HG03469 (cell line): ENCODE results near the gene VIPAS39.
"Not testable (repeated sequence)": the region's sequence is repeated elsewhere in the genome, so short reads cannot be mapped to it uniquely, and the experiment has no call there.

Experiments used
- ATAC-seq: cut with Tn5 transposase; IDR thresholded peaks from one replicate; pipeline ENCODE4 v1.9.1; 2021; ENCODE audit warnings: mild to moderate bottlenecking, moderate library complexity, moderate number of reproducible peaks; ENCODE audit not compliant: unreplicated experiment

Gene VIPAS39

GRCh38 chr14:77473921-77474320 lies 16.5 kb upstream of the VIPAS39 start:
- ATAC-seq: no peak

- no peak for ATAC-seq
These were observed 12.9 kb upstream of the VIPAS39 start for GRCh38 chr14:77470224-77470870.

DNA sequence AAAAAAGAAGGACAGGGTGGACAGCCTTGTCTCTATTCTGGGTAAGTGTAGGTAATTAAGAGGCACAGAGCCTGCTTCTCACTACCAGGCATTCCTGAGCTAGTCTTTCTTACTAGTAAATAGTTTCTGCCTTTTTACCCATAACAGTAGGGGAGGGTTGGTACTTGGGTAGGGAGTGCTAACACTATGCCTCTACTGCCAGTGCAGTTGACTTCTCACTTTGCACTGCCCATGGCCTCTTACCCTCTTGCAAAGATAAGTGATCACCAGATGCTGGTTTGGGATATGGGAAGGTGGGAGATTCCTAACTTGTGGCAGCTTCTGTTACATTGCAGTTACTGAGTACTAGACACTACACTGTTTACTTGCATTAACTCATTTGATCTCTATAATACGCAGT lies 12.1 kb upstream of the VIPAS39 start:
- no peak for ATAC-seq

DNA sequence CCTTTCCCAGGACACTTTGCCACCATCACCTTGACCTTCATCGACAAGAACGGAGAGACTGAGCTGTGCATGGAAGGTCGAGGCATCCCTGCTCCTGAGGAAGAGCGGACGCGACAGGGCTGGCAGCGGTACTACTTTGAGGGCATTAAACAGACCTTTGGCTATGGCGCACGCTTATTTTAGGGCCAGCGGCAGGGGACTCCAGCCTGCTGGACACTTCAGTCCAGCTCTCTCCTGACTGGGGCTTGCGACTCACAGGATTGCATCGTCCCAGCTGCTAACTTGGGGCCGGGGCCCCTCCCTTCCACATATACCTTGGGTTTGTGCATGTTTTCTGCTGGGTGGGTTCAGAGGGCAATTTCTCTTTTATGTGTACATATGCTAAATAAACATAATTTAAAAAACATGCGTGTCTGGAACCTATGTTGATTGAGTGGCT lies 11.7 kb upstream of the VIPAS39 start:
- no peak for ATAC-seq

- ATAC-seq: no peak
These were observed 10.4 kb upstream of the VIPAS39 start for GRCh38 chr14:77467801-77468200.

DNA sequence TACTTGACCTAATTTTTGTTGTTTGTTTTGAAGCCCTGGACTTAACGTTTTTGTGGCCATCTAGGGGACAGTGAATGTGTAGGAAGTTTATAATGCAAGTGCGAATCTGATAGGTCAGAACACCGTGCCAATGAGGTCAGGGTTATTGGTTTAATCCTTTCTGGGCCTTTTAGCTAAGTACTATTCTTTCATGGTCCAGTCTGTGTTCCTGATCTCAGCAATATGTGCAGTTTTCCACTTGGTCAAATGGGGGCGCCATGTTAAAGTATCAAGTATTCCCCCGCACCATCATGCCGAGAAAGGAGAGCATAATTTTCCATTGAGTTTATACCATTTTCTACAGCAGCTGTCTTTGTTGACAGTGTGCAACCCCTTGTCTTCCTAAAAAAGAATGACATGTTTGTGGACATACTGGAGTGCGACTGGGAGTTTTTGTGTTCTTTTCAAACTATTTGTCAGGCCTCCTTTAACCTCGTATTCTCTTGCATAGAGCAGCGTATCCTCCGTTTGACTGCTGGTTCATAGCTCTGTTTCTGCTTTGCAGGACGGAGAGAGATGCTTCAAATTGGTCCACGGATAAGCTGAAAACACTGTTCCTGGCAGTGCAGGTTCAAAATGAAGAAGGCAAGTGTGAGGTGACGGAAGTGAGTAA lies 1.8 kb upstream of the VIPAS39 start:
- no peak for ATAC-seq

DNA sequence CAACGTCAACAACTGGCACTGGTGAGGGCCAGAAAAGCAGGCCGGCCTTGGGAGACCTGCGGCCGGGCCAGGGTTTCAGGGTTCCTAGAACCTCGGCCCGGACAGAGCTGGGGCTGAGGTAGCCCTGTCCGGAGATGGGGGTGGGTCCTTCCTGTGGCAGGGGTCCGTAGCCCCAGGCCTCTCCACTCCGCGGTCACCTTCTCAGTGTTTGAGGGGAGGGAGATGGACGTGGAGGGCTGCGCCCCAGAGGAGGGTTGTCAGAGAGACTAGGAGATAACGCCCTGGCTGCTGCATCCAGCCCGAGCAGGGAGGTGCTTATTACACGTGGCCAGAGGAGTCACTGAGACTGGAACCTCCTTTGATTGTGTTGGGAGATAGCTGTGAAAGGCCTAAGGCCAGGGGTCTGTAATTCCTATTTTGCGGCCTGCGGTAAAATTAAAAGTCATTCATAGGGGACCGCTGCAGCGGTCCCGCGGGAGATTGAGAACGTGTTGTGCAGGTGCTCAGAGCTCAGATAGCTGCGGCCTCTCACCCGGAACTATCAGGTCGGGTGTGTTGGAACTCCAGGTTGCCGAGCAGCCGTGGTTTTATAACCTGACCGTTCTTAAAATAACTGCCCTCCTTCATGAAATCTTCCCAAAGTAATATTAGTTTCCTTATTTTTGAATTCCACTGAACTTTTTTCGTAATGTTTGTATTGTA lies 999 bp upstream of the VIPAS39 start:
- no peak for ATAC-seq

- peak; percentile 2 for ATAC-seq
These were observed 283 bp downstream of the VIPAS39 start for GRCh38 chr14:77457115-77457521.

DNA sequence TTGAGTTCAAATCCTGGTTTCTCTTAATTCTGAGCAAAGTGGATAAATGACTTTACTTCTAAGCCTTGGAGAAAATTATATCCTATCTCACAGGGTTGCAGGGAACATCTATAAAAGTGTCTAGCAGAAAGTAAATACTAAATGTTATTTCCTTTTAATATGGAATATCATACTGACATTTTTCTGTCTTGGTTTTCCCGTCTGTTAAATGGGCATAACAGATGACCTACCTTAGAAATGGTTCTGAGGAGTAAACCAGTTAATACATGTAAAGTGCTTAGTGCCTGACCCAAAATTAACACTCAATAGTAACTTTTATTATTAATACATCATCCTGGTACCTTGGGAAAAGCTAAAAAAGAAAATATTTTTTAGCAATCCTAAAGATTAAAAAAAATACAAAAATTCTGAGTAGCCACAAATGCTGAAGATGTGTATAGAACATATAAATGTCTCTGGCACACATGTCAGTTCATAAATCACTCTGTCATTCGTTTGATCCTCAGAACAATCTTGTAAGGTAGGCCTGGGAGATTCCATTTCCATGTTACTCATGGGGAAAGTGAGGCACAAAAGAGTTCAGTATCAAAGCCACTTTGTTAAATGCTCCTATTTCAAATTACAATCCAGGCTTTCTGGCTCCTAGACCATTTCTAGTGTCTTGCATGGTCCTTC lies 1.3 kb downstream of the VIPAS39 start:
- ATAC-seq: no peak

DNA sequence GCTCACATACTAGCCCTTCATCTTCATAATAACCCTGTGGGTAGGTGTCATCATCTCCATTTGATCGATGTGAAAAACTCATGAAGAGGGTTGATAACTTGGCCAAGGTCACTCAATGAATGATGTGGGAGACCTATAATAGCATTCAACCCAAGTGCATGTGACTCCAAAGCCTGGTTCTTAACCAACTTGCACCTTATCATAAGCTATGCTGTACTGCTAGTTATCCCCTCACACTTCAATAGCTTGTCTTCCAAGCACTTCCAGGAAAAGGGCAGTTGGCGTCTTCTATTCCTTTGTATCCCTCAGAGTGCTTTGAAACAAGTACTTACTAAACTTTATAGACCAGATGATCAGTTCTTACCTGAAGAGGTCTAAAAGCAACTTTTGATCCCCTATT lies 15.2 kb downstream of the VIPAS39 start:
- ATAC-seq: no peak

GRCh38 chr14:77439861-77440260 lies 17.5 kb downstream of the VIPAS39 start:
- no peak for ATAC-seq

- no peak for ATAC-seq
These were observed 18.8 kb downstream of the VIPAS39 start for GRCh38 chr14:77438596-77438995.

DNA sequence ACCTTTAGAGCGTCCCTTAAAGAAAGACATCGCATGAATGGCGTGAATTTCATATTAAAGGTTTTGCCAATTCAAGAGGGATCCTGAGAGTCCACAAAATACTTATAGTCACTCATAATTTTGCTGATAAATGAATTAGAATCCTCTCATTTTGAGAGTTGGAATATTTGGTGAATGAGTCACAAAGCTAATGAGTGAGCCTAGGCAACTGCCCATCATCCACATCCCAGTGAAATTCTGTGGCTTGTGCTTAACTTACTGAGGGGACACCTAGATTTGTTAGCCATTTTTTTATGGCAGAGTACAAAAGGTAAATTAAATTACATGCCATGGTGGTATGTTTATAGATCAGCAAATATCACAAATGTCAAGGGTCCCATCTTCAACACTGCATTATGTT lies 21.4 kb downstream of the VIPAS39 start:
- no peak for ATAC-seq

DNA sequence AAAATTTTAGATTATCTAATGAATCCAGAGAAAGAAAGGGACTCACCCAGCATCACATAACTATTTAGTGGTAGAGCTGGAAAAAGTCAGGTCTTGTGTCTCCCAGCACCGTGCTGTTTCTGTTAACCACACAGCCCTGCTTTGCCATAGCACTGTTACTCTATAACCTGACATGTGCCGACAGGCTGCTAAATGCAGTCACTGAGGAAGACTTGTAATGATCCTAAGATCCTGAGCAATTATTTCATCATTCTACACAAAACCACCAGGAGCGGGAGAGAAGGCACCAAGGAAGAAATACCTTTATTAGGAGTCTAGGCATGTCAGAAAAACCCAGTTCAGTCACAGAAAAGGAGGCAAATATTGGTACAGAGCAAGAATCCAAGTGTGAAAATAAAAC lies 31.0 kb downstream of the VIPAS39 start:
- no peak for ATAC-seq

- no peak for ATAC-seq
These were observed 32.5 kb downstream of the VIPAS39 start for GRCh38 chr14:77424862-77425261.

GRCh38 chr14:77423423-77423822 lies 34.0 kb downstream of the VIPAS39 start, which contains the start of gene NOXRED1:
Gene NOXRED1, minus strand, starts transcription at chr14:77423523. Its CDS starts 634 bp downstream, at chr14:77422889.
- ATAC-seq: no peak

- no peak for ATAC-seq
These were observed 36.2 kb downstream of the VIPAS39 start for GRCh38 chr14:77421201-77421600.

DNA sequence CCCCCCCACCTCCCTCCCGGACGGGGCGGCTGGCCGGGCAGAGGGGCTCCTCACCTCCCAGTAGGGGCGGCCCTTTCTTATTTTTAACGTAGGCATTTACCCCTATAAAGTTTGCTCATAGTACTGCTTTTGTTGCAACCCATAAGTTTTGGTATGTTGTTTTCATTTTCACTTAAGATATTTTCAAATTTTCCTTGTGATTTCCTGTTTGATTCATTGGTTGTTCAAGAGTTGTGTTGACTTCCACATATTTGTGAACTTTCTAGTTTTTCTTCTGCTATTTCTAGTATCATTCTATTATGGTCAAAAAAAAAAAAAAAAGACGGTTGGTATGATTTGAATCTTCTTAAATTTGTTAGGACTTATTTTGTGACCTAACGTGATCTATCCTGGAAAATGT lies 40.6 kb downstream of the VIPAS39 start:
- no peak for ATAC-seq

- not testable (repeated sequence) for ATAC-seq
These were observed 41.3 kb downstream of the VIPAS39 start for GRCh38 chr14:77416098-77416497.

DNA sequence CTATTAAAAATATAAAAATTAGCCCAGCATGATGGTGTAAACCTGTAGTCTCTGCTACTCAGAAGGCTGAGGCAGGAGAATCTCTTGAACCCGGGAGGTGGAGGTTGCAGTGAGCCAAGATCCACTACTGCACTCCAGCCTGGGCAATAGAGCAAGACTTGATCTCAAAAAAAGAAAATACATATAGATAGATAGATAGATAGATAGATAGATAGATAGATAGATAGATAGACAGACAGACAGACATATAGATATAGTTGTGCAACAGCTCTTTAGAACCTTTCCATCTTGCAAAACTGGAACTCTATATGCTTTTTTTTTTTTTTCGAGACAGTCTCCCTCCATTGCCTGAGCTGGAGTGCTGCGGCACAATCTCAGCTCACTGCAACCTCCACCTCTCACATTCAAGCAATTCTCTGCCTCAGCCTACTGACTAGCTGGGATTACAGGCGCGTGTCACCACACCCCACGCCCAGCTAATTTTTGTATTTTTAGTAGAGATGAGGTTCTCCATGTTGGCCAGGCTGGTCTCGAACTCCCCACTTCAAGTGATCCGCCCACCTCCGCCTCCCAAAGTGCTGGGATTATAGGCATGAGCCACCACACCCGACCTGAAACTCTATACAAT lies 41.9 kb downstream of the VIPAS39 start:
- not testable (repeated sequence) for ATAC-seq

DNA sequence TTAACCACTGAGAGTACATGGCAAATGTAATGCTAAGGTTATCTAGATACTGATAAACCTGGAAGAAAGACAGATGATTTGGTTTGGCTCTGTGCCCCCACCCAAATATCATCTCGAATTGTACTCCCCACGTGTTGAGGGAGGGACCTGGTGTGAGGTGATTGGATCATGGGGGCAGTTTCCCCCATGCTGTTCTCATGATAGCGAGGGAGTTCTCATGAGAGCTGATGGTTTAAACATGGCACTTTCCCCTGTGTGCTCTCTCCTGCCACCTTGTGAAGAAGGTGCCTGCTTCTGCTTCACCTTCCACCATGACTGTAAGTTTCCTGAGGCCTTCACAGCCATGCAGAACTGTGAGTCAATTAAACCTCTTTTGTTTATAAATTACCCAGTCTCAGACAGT lies 48.3 kb downstream of the VIPAS39 start:
- ATAC-seq: no peak
